Glomerular visceral epithelial cell (primary cell): ENCODE data around the gene LGALS8.
"Not testable (repeated sequence)": the region's sequence is repeated elsewhere in the genome, so short reads cannot be mapped to it uniquely, and the experiment has no call there.

Experiments
- DNase-seq: peaks from one replicate; pipeline ENCODE4 v3.0.0-alpha.2; 2016; ENCODE audit errors: extremely low spot score

LGALS8 gene

DNA sequence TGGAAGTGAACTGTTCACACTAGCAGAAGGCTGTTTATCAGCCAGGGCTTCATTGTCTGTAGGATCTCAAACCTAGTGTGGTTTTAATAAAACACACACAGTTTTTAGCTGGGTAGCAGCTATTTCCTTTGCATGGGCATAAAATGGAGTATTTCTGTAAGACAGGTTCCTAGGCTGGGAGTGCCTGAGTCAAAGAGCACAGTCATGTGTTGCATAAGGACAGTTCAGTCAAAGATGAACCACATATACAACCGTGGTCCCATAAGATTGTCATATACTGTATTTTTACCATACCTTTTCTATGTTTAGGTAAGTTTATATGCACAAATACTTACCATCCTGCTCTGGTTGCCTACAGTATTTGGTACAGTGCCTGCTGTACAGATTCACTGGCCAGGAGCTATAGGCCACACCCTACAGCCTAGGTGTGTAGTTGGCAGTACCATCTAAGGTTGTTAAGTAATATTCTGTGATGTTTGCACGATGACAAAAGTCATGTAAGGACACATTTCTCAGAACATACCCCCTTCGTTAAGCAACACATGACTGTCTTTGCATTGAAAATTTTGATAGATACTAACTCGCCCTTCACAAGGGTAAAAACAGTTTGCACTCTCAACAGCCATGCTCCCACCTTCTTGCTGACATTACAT is 17.2 kb downstream of the LGALS8 start:
- DNase-seq, result no peak

DNA sequence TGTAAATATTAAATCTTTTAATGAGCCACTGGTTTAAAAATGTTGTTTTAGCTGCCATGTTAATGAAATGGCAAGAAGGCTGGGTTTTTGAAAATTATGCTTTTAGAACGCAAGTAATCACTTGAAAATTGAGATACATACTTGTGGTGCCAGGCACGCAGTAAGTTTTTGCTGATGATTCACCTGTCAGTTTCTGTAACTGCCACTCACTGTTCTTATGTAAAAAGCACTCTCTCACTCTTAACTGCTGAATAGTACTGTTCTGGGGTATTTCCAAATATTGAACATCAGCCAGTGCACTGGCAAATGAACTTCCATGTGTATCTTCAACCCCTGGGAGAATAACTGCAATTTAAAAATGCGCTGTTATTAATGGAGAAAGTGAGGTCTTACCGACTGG is 17.9 kb downstream of the LGALS8 start:
- no peak for DNase-seq

GRCh38 chr1:236543065-236543669 is 19.4 kb downstream of the LGALS8 start:
- no peak for DNase-seq

DNA sequence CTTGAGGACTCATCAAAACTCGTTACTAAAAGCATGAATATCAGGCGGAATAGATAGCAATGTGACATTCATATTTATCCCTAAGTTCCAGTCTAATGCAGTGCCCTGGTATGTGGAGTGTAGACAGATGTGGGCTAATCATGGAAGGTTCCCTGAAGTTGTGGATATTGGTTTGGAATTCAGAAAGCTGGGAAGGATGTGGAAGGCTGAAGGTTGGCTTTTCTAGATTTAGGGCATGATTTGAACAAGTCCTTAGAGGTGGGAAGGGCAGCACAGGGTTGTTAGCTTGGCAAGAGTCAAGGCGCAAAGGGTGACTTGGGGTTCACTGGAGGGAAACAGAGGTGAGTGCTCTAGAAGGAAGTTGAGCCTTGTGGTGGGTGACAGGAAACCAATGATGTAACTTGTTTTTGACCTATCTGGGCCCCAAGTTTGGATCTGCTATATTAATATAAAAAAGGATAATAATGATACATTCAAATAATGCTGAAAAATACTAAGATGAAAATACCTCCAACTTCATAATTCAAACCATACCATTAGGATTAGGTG is 21.9 kb downstream of the LGALS8 start:
- DNase-seq, result no peak

DNA sequence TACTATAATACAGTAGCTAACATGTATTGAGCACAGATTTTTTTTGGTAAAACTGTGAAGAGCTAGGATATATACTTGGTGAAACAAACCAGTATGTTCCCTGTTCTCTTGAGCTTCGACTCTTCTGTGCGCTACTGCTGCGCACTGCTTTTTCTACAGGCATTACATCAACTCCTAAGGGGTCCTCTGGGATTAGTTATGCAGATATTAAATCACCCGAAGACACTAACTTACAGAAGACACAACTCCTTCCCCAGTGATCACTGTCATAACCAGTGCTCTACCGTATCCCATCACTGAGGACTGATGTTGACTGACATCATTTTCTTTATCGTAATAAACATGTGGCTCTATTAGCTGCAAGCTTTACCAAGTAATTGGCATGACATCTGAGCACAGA is 24.7 kb downstream of the LGALS8 start:
- no peak for DNase-seq

DNA sequence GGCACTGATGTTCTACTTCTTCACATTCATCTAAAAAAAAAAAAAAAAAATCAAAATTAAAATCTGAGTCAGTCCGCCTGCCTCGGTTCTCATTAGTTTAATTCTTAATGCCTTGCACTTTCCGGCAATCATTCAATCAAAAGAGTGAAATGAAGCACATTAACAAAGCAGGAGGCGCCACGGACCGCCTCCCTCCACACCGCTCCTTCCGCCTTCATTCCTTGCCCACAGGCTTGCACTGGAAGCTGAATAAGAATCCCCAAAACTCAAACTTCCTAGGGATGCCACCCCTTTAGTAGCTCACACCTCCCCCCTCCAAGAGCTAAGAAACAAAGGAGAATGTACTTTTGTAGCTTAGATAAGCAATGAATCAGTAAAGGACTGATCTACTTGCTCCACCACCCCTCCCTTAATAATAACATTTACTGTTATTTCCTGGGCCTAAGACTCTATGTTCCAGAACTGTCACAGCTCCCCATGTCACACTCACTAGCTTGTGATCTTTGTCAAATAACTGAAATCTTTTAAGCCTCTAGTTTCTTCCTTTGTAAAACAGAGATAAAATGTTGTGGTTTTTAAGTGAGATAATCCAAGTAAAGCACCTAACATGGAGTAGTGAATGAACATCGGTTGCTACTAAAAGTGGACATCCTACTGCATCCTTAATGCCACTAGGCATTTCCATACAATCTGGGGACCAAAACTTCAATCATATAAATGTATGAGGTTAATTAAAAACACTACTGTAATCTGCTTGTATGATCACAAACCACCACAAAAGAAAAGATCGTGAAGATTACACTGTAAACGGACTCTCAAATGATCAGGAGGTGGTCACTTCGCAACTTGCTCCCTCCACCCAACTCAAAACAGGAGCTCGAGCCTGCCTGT is 27.4 kb downstream of the LGALS8 start:
- DNase-seq, result no peak

GRCh38 chr1:236552096-236552495 is 28.3 kb downstream of the LGALS8 start:
- no peak for DNase-seq

- DNase-seq, result no peak
Observed at GRCh38 chr1:236552901-236553300, 29.1 kb downstream of the LGALS8 start.

GRCh38 chr1:236553370-236553769 is 29.6 kb downstream of the LGALS8 start:
- DNase-seq, result no peak

GRCh38 chr1:236556606-236557005 is 32.8 kb downstream of the LGALS8 start:
- DNase-seq, result no peak

DNA sequence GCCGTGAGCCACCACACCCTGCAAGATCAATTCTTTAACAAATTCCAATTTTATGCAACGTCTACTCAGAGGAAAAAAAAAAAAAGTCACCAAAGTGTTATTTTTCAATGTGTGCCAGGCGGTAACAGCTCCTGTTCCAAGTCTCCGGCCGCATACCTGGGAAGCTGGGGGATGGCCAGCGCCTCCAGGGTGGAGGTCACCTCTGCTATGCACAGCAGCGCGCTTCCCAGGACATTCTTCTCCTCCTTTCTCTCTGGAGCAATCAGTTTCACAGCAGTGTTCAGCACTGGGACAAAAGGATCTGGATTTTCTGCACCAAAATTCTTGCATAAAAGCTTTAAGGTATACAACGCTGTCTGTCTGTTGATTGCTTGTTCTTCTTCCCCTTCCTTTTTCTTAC is 34.3 kb downstream of the LGALS8 start:
- no peak for DNase-seq

DNA sequence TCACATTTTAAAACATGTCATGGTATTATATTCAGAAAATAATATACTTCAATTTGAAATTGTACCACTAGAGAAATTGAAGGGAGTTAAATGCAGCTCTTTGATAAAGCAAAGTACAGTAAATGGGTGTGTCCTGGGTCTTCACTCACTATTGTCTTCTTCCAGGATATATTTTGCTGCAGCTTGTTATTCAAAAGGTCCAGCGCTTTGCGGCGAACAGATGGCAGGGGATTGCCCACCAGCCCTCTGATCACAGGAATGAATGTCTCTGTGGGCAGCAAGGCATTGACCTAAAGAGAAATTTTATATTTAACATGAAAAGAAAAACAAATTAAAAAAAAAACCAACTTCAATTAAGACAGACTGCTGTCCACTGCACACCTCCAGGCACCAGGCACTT is 35.1 kb downstream of the LGALS8 start:
- DNase-seq, result no peak

- no peak for DNase-seq
Observed at GRCh38 chr1:236560213-236560771, 36.5 kb downstream of the LGALS8 start.

DNA sequence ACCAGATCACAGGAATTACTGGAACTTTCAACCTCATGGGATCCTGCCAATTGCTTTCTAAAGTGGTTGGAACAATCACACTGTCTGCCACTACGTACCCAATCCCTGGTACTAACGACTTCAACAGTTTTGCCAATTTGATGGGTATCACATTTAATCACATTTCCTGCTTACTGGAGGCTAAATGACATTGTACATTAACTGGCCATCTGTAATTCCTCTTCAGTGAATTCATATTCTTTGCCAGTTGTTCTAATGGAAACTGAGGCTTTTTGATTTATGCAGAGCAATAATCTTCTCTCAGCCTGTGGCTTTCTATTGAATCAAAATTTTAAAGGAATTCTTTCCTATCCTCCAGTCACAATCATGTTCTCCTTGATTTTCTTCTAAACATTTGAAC is 38.2 kb downstream of the LGALS8 start:
- no peak for DNase-seq

GRCh38 chr1:236565530-236565929 is 41.7 kb downstream of the LGALS8 start:
- no peak for DNase-seq

- DNase-seq, result no peak
Observed at GRCh38 chr1:236568285-236568894, 44.6 kb downstream of the LGALS8 start.

DNA sequence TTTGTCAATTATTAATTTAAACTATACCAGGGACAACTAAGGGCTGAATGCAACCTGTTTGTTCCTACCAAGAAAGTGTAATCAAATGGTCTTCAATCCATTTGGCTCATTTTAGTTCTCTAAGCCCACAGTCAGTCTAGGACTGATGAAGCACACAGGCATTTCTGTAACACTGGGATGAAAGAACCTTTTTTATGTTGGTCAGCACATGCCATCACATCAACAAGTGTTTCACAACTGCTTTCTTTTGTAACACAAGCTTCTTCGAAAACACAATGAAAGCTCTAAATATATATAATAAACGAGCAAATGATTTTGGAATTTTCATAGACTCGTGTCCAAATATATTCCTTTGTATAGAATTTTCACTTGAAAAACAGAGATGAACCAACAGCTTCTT is 51.7 kb downstream of the LGALS8 start:
- no peak for DNase-seq

GRCh38 chr1:236576004-236576403 is 52.2 kb downstream of the LGALS8 start:
- DNase-seq, result no peak

DNA sequence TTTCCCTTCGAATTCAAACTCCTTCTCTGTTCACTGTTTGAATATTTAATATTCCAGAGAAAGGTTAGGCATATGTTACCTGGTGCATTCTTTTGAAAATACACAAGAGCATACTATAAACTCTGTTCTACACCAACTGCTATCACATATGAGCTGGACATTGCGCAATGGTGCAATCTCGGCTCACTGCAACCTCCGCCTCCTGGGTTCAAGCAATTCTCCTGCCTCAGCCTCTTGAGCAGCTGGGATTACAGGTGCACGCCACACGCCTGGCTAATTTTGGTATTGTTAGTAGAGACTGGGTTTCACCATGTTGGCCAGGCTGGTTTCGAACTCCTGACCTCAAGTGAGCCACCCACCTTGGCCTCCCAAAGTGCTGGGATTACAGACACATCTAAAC is 53.3 kb downstream of the LGALS8 start:
- DNase-seq, result not testable (repeated sequence)

DNA sequence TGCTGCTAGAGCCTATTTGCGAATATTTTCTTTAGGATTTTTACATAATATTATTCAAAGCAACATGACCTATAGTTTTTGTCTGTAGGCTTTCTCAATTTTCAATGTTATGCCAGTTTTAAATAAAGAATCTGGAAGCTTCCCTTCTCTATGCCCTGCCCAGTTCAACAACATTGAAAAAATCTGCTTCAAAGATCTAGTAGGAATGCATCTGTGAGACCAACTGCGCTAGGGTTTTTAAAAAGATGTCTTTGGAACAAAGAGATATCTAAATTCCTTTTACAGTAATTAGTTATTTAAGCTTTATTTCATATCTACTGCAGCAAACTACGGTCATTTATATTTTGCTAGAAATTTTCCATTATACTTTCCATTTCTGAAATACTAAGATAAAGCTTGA is 54.9 kb downstream of the LGALS8 start:
- DNase-seq, result no peak

GRCh38 chr1:236580404-236580803 is 56.6 kb downstream of the LGALS8 start:
- DNase-seq, result not testable (repeated sequence)

DNA sequence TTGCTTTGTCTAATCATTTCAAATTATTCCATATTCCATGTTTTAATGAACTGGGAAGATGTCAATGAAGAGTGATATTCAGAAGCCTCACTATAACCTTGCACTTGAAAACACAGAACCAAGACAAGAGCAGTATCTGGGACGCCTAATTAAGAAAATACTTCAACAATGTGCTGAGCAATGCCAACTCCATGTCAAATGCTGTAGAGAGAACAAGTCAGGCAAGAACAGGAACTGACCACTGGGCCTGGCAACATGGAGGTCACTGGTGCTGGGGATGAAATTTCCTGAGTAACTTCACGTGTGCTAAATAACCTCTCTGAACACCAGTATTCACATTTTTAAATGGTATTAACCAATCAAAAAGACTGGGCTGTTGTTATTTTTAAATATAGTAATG is 57.7 kb downstream of the LGALS8 start:
- DNase-seq, result no peak
